NCI-H524 (cell line): ENCODE data around the gene ZFAND6.
"Not testable (repeated sequence)": the region's sequence is repeated elsewhere in the genome, so short reads cannot be mapped to it uniquely, and the experiment has no call there.

Source experiments
- DNase-seq, 2 experiments: peaks; one replicate each; lab custom pipeline; 2025; lab: John Stamatoyannopoulos, UW

The ZFAND6 gene

GRCh38 chr15:80099241-80099640 lies 39.8 kb downstream of the ZFAND6 start:
- no peak for DNase-seq

GRCh38 chr15:80099662-80100061 lies 40.2 kb downstream of the ZFAND6 start:
- not testable (repeated sequence) for DNase-seq

- DNase-seq, result no peak
These were observed 40.8 kb downstream of the ZFAND6 start for GRCh38 chr15:80100247-80100646.

GRCh38 chr15:80105193-80105592 lies 45.7 kb downstream of the ZFAND6 start:
- DNase-seq, result no peak

- no peak for DNase-seq
These were observed 46.1 kb downstream of the ZFAND6 start for GRCh38 chr15:80105595-80105994.

GRCh38 chr15:80106051-80106450 lies 46.6 kb downstream of the ZFAND6 start:
- no peak for DNase-seq

- no peak for DNase-seq
These were observed 47.7 kb downstream of the ZFAND6 start for GRCh38 chr15:80107204-80107603.

GRCh38 chr15:80107774-80108173 lies 48.3 kb downstream of the ZFAND6 start:
- DNase-seq, result peak; percentile 45 to 64

- no peak for DNase-seq
These were observed 49.9 kb downstream of the ZFAND6 start for GRCh38 chr15:80109388-80109787.

GRCh38 chr15:80110920-80111319 lies 51.4 kb downstream of the ZFAND6 start:
- DNase-seq, result no peak

- no peak for DNase-seq
These were observed 54.6 kb downstream of the ZFAND6 start for GRCh38 chr15:80114114-80114513.

GRCh38 chr15:80115021-80115420 lies 55.5 kb downstream of the ZFAND6 start:
- DNase-seq, result no peak

- peak in 1 of 2 experiments; percentile 54 for DNase-seq
These were observed 59.5 kb downstream of the ZFAND6 start for GRCh38 chr15:80118956-80119355.

GRCh38 chr15:80120636-80121035 lies 61.2 kb downstream of the ZFAND6 start:
- DNase-seq, result no peak

- peak in 1 of 2 experiments; percentile 17 for DNase-seq
These were observed 62.1 kb downstream of the ZFAND6 start for GRCh38 chr15:80121546-80121945.

- DNase-seq, result no peak
These were observed 63.6 kb downstream of the ZFAND6 start for GRCh38 chr15:80123034-80123433.

GRCh38 chr15:80127253-80127652 lies 67.8 kb downstream of the ZFAND6 start:
- DNase-seq, result not testable (repeated sequence)

- no peak for DNase-seq
These were observed 68.4 kb downstream of the ZFAND6 start for GRCh38 chr15:80127911-80128310.

GRCh38 chr15:80132382-80132781 lies 72.9 kb downstream of the ZFAND6 start:
- DNase-seq, result no peak

- no peak for DNase-seq
These were observed 77.4 kb downstream of the ZFAND6 start for GRCh38 chr15:80136854-80137253.

GRCh38 chr15:80138961-80139360 lies 79.5 kb downstream of the ZFAND6 start:
- DNase-seq, result no peak

GRCh38 chr15:80140909-80141308 lies 81.4 kb downstream of the ZFAND6 start:
- DNase-seq, result no peak

- no peak for DNase-seq
These were observed 82.6 kb downstream of the ZFAND6 start for GRCh38 chr15:80141916-80142598.

GRCh38 chr15:80142646-80143045 lies 83.2 kb downstream of the ZFAND6 start:
- no peak for DNase-seq
